PC-9 (cell line): ENCODE measurements around the gene REPS1. TPM values are rescaled to one million over a fixed set of nuclear protein-coding genes. Genes with fewer than 3 reads are reported as not detected.

ENCODE experiments used
- BruUV-seq: library from RNA; stranded (reverse); fragments of 400-500 nt; replicated peaks from 2 replicates; lab custom pipeline; 2021; lab: Mats Ljungman, UMichigan
- CTCF ChIA-PET: fragments of 300-600 bp; sonication (Branson Sonifier 250); formaldehyde crosslinking; loops from one replicate; lab custom pipeline; 2022; ENCODE audit warnings: antibody characterized with exemption; lab: Charles Lee
- POLR2A ChIA-PET: fragments of 300-600 bp; sonication (Branson Sonifier 250); formaldehyde crosslinking; loops from one replicate; lab custom pipeline; 2022; ENCODE audit warnings: antibody characterized with exemption; ENCODE audit not compliant: unreplicated experiment; lab: Charles Lee
- DNase-seq, 2 experiments: peaks; one replicate each; pipeline versions ENCODE4 v3.0.0 to v3.0.0-alpha.2; 2015 to 2022; ENCODE audit warnings: mixed read lengths in 1 of 2
- H2AFZ ChIP-seq: fragments of 200-600 bp; sonication (generic); 2 replicates; pipeline ENCODE4 v1.8.1; 2017; ENCODE audit warnings: antibody characterized with exemption
- H3F3A ChIP-seq: fragments of 200-600 bp; sonication (generic); 2 replicates; pipeline ENCODE4 v1.8.1; 2017; ENCODE audit warnings: antibody characterized with exemption, mild to moderate bottlenecking, low read depth; ENCODE audit not compliant: insufficient read depth
- H3K27ac ChIP-seq: fragments of 200-600 bp; sonication (generic); 2 replicates; pipeline ENCODE4 v1.6.1; 2016; ENCODE audit warnings: mixed run types
- H3K27me3 ChIP-seq: fragments of 200-600 bp; sonication (generic); 2 replicates; pipeline ENCODE4 v1.6.1; 2016; ENCODE audit warnings: low read depth, mixed run types; ENCODE audit not compliant: insufficient read depth
- H3K36me3 ChIP-seq: fragments of 200-600 bp; sonication (generic); 2 replicates; pipeline ENCODE4 v1.6.1; 2016; ENCODE audit warnings: low read depth, mixed run types
- H3K4me1 ChIP-seq: fragments of 200-600 bp; sonication (generic); replicated peaks from 2 replicates; pipeline ENCODE4 v1.6.1; 2016; ENCODE audit warnings: mixed run types; ENCODE audit not compliant: insufficient read depth
- H3K4me2 ChIP-seq: fragments of 200-600 bp; sonication (generic); 2 replicates; pipeline ENCODE4 v1.6.1; 2017; ENCODE audit warnings: mixed run types
- H3K4me3 ChIP-seq: fragments of 200-600 bp; sonication (generic); 2 replicates; pipeline ENCODE4 v1.6.1; 2016; ENCODE audit warnings: mixed run types
- H3K79me2 ChIP-seq: fragments of 200-600 bp; sonication (generic); 2 replicates; pipeline ENCODE4 v1.6.1; 2017; ENCODE audit warnings: low read depth, mixed run types
- H3K9me2 ChIP-seq: fragments of 200-600 bp; sonication (generic); 2 replicates; pipeline ENCODE4 v1.8.1; 2017; ENCODE audit warnings: mild to moderate bottlenecking; ENCODE audit not compliant: insufficient read depth
- H3K9me3 ChIP-seq: fragments of 200-600 bp; sonication (generic); 2 replicates; pipeline ENCODE4 v1.8.1; 2016; ENCODE audit warnings: low read depth; ENCODE audit not compliant: insufficient read depth
- H4K20me1 ChIP-seq: fragments of 200-600 bp; sonication (generic); 2 replicates; pipeline ENCODE4 v1.8.1; 2017; ENCODE audit not compliant: insufficient read depth
- EZH2 ChIP-seq: fragments of 200-600 bp; sonication (generic); IDR thresholded peaks from 2 replicates; pipeline ENCODE4 v1.8.0; 2017; ENCODE audit warnings: antibody characterized with exemption, low read depth
- intact Hi-C: fragments of 100-400 bp; cut with micrococcal nuclease; formaldehyde crosslinking; loops from one replicate; pipeline ENCODE4 v1.10.0; 2022; ENCODE audit not compliant: unreplicated experiment
- total RNA-seq: library from RNA; stranded (reverse); gene quantifications from 2 replicates; pipeline ENCODE4 v1.2.3, GENCODE V29; 2021
- TF ChIP-seq, protein P1 (sequence below): fragments of 200-600 bp; sonication (generic); conservative IDR thresholded peaks from 2 replicates; pipeline ENCODE4 v1.6.1; 2017; ENCODE audit warnings: mixed run types, antibody characterized with exemption, mild to moderate bottlenecking, moderate library complexity

Gene REPS1
- total RNA-seq, 1 experiment from 2014 or later: 39.6 TPM

DNA sequence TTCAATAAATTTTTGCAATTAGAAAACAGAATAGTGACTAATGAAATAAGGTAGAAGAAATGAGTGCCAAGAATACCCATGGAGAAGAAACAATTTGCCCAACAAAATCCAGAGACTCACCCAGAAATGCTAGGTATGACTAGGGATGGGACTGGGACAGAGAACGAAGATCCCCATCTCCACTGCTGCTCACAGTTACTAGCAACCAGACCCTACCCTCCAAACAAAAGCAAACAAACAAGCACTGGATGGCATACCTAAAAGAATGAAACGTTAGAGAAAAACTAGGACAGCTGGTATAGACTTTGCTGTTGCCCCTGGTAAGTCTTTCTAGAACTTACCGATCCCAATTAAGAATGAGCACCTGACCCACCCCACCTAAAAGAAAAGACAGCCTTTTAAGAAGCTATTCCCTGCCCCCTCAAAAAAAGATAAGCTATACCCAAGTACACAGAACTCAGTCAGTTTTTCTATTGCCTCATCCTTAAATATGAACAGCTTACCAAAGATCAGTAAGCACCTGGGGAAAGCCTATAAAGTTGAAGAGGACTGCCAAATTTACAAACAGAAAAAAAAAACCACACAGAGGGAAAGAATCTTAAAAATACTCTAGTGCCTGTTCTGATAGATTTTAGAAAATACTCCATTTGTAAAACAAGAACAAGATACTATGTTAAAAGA lies 31.7 kb downstream of the REPS1 start:
- Histone ChIP-seq H3K9me2 (no peaks in the 10 kb centered on the region), H3K4me3 (no peak overlapping the region), H3K36me3 (0 out of 2 replicates have a peak, but pooled peaks cover 4% of the 10 kb centered on the region), H3K9me3 (no peaks in the 10 kb centered on the region), H3F3A (no peaks in the 10 kb centered on the region; the same call in 1 of the 2 replicates), H3K27ac (no peak overlapping the region), H4K20me1 (peaks cover 30% of the 10 kb centered on the region), H3K4me2 (no peak overlapping the region), H3K27me3 (no peaks in the 10 kb centered on the region), H3K79me2 (peaks cover 99% of the 10 kb centered on the region), H3K4me1 (no peaks in the 10 kb centered on the region), H2AFZ (no peak overlapping the region)
- peak in 1 of 2 experiments; percentile 12 for DNase-seq
- no TSS peak for BruUV-seq
- intact Hi-C loops: no loop called here
- TF ChIP-seq, protein P1, sequence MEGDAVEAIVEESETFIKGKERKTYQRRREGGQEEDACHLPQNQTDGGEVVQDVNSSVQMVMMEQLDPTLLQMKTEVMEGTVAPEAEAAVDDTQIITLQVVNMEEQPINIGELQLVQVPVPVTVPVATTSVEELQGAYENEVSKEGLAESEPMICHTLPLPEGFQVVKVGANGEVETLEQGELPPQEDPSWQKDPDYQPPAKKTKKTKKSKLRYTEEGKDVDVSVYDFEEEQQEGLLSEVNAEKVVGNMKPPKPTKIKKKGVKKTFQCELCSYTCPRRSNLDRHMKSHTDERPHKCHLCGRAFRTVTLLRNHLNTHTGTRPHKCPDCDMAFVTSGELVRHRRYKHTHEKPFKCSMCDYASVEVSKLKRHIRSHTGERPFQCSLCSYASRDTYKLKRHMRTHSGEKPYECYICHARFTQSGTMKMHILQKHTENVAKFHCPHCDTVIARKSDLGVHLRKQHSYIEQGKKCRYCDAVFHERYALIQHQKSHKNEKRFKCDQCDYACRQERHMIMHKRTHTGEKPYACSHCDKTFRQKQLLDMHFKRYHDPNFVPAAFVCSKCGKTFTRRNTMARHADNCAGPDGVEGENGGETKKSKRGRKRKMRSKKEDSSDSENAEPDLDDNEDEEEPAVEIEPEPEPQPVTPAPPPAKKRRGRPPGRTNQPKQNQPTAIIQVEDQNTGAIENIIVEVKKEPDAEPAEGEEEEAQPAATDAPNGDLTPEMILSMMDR: no peak
- TF ChIP-seq EZH2: no peak
- POLR2A ChIA-PET: interaction anchor here (0.9 kb wide), 1 partner anchor 8 kb away, joined by 5 read pairs; no protein-coding TSS in a partner anchor
- CTCF ChIA-PET: no interaction called here

DNA sequence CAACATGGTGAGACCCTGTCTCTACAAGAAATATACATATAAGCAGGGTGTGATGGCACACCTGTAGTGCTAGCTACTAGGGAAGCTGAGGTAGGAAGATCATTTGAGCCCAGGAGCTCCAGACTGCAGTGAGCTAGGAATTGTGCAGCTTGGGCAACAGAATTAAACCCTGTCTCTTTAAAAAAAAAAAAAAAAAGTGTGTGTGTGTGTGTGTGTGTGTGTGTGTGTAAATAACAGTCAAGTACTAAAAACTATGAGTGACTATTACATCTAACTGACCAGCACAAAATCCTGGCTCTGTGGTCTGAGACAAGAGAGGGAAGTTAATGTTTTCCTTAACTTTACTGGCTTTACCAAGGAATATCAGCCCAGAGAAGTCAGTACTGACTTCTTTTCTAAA lies 32.8 kb downstream of the REPS1 start:
- 0 out of 2 replicates have a peak, but pooled peaks cover 4% of the 10 kb centered on the region for H3K36me3 ChIP-seq
- POLR2A ChIA-PET: no interaction called here
- DNase-seq: peak in 1 of 2 experiments; percentile 0
- H3F3A ChIP-seq: no peaks in the 10 kb centered on the region; the same call in 1 of the 2 replicates
- no TSS peak for BruUV-seq
- no peak overlapping the region for H3K4me3 ChIP-seq
- no peaks in the 10 kb centered on the region for H3K4me1 ChIP-seq
- CTCF ChIA-PET: no interaction called here
- H3K27me3 ChIP-seq: no peaks in the 10 kb centered on the region
- peaks cover 30% of the 10 kb centered on the region for H4K20me1 ChIP-seq
- H3K9me3 ChIP-seq: no peaks in the 10 kb centered on the region
- intact Hi-C loops: no loop called here
- no peak overlapping the region for H3K4me2 ChIP-seq
- H3K9me2 ChIP-seq: no peaks in the 10 kb centered on the region
- no peak for TF ChIP-seq EZH2
- TF ChIP-seq, protein P1: no peak
- no peak overlapping the region for H3K27ac ChIP-seq
- no peak overlapping the region for H2AFZ ChIP-seq
- H3K79me2 ChIP-seq: peaks cover 98% of the 10 kb centered on the region

DNA sequence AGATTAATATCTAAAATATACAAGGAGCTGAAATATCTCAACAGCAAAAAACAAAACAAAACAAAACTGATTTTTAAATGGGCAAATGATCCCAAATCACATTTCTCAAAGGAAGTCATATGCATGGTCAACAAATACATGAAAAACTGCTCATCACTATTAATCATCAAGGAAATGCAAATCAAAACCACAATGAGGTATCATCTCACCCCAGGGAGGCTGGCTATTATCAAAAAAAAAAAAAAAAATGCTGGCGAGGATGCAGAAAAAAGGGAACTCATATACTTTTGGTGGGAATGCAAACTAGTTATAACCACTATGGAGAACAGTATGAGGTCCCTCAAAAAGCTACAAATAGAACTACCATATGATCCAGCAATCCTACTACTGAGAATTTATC lies 34.6 kb downstream of the REPS1 start:
- Histone ChIP-seq H3K27me3 (no peaks in the 10 kb centered on the region), H3K79me2 (peaks cover 98% of the 10 kb centered on the region), H3K36me3 (0 out of 2 replicates have a peak, but pooled peaks cover 4% of the 10 kb centered on the region), H3K27ac (no peak overlapping the region), H3K9me2 (no peaks in the 10 kb centered on the region), H4K20me1 (peaks cover 30% of the 10 kb centered on the region), H3F3A (peaks cover 6% of the 10 kb centered on the region; the same call in 1 of the 2 replicates), H3K4me3 (no peak overlapping the region), H3K4me1 (peaks cover 7% of the 10 kb centered on the region; the same call in 1 of the 2 replicates), H3K9me3 (no peaks in the 10 kb centered on the region), H2AFZ (no peak overlapping the region), H3K4me2 (no peak overlapping the region)
- no peak for DNase-seq
- TF ChIP-seq, protein P1: no peak
- TF ChIP-seq EZH2: no peak
- ChIA-PET CTCF (no interaction called here), POLR2A (no interaction called here)
- BruUV-seq: no TSS peak
- intact Hi-C loops: no loop called here
